GM12878 (cell line): Measurements from ENCODE around the gene CACNA2D3. TPM values are rescaled to one million over a fixed set of nuclear protein-coding genes. Genes with fewer than 3 reads are reported as not detected.

Source experiments
- ATAC-seq: fragments of 200-7000 bp; cut with Tn5 transposase; 3 replicates; pipeline ENCODE4 v1.9.1; 2020; ENCODE audit warnings: mild to moderate bottlenecking, moderate library complexity
- BruUV-seq: library from RNA; stranded (reverse); fragments of 400-500 nt; replicated peaks from 2 replicates; lab custom pipeline; 2021; lab: Mats Ljungman, UMichigan
- CTCF ChIA-PET: fragments of 300-600 bp; sonication (Branson Sonifier 250); formaldehyde crosslinking; extraction: SDS; loops from one replicate; lab custom pipeline; 2021; ENCODE audit warnings: inconsistent platforms; lab: Yijun Ruan, JAX
- POLR2A ChIA-PET: fragments of 350-600 bp; formaldehyde crosslinking; extraction: SDS; loops from one replicate; lab custom pipeline; 2021; ENCODE audit warnings: inconsistent platforms; lab: Charles Lee
- RAD21 ChIA-PET: fragments of 300-600 bp; sonication (Branson Sonifier 250); formaldehyde crosslinking; loops from one replicate; lab custom pipeline; 2023; ENCODE audit warnings: antibody characterized with exemption; ENCODE audit not compliant: unreplicated experiment; lab: Charles Lee
- SMC1A ChIA-PET: fragments of 300-600 bp; sonication (Branson Sonifier 250); formaldehyde crosslinking; loops from one replicate; lab custom pipeline; 2023; ENCODE audit not compliant: unreplicated experiment, uncharacterized antibody; lab: Charles Lee
- DNase-seq: peaks from one replicate; pipeline ENCODE4 v3.0.0-alpha.2; 2011; ENCODE audit warnings: low read depth, low spot score
- FAIRE-seq: peaks from 3 replicates; lab custom pipeline; 2011; peaks lifted over from hg19 to GRCh38; lab: Jason Lieb, UNC
- H2AFZ ChIP-seq: 2 replicates; pipeline ENCODE4 v1.6.0; 2011; ENCODE audit warnings: low read depth, low read length, control low read depth; ENCODE audit not compliant: control insufficient read depth
- H3K27ac ChIP-seq: 2 replicates; pipeline ENCODE4 v1.5.1; 2011; ENCODE audit warnings: control low read depth; ENCODE audit not compliant: control insufficient read depth, insufficient read depth
- H3K27me3 ChIP-seq, 2 experiments: replicated peaks in 1 of 2; 2 replicates each; pipeline versions ENCODE4 v1.6.0 to v1.6.1; 2011; ENCODE audit warnings: low read length in 1 of 2; ENCODE audit not compliant: control insufficient read depth in 2 of 2, insufficient read depth in 2 of 2
- H3K36me3 ChIP-seq, 2 experiments: 2 replicates each; pipeline ENCODE4 v1.5.1; 2011; ENCODE audit warnings: low read length in 1 of 2; ENCODE audit not compliant: control insufficient read depth in 2 of 2, insufficient read depth in 2 of 2
- H3K4me1 ChIP-seq: 2 replicates; pipeline ENCODE4 v1.6.1; 2011; ENCODE audit warnings: mild to moderate bottlenecking, low read length, moderate library complexity, mixed read lengths; ENCODE audit not compliant: control insufficient read depth, insufficient read depth
- H3K4me2 ChIP-seq: 2 replicates; pipeline ENCODE4 v1.6.0; 2011; ENCODE audit warnings: control low read depth; ENCODE audit not compliant: control insufficient read depth, insufficient read depth
- H3K4me3 ChIP-seq: fragments of 200-600 bp; sonication (generic); 2 replicates; pipeline ENCODE4 v1.5.1; 2016
- H3K79me2 ChIP-seq: 2 replicates; pipeline ENCODE4 v1.6.0; 2011; ENCODE audit warnings: low read length; ENCODE audit not compliant: control insufficient read depth, insufficient read depth
- H3K9ac ChIP-seq: 2 replicates; pipeline ENCODE4 v1.8.0; 2011; ENCODE audit warnings: low read length, control low read depth, mixed read lengths; ENCODE audit not compliant: control insufficient read depth, insufficient read depth
- H3K9me3 ChIP-seq: replicated peaks from 3 replicates; pipeline ENCODE4 v1.5.1; 2011; ENCODE audit warnings: mild to moderate bottlenecking, low read length; ENCODE audit not compliant: control insufficient read depth, insufficient read depth
- H4K20me1 ChIP-seq: 2 replicates; pipeline ENCODE4 v1.6.0; 2011; ENCODE audit not compliant: control insufficient read depth, insufficient read depth
- IRF5 ChIP-seq: fragments of 450-650 bp; IDR thresholded peaks from 2 replicates; pipeline ENCODE4 v1.6.1; 2017; ENCODE audit warnings: borderline replicate concordance
- JUNB ChIP-seq: IDR thresholded peaks from 2 replicates; pipeline ENCODE4 v1.6.1; 2016; ENCODE audit warnings: antibody characterized with exemption, mild to moderate bottlenecking
- NFIC ChIP-seq: IDR thresholded peaks from 2 replicates; pipeline ENCODE4 v1.6.1; 2012; ENCODE audit warnings: low read depth, mild to moderate bottlenecking, inconsistent platforms, low read length, moderate library complexity
- POLR2A ChIP-seq: IDR thresholded peaks from 2 replicates; pipeline ENCODE4 v1.6.1; 2011; ENCODE audit warnings: low read depth, mild to moderate bottlenecking, low read length
- POU2F2 ChIP-seq: IDR thresholded peaks from 3 replicates; pipeline ENCODE4 v1.6.1; 2011; ENCODE audit warnings: low read depth, mild to moderate bottlenecking, low read length, borderline replicate concordance
- RELB ChIP-seq: fragments of 450-650 bp; IDR thresholded peaks from 2 replicates; pipeline ENCODE4 v1.6.1; 2017; ENCODE audit warnings: low read depth, mild to moderate bottlenecking, moderate library complexity
- SREBF1 ChIP-seq: IDR thresholded peaks from 2 replicates; pipeline ENCODE4 v1.6.1; 2012; ENCODE audit warnings: mild to moderate bottlenecking, low read length
- WGBS: methylation state at CpG from one replicate; pipeline ENCODE4 v1.1.6; 2016; ENCODE audit warnings: low lambda C conversion rate; ENCODE audit not compliant: insufficient replicate concordance, insufficient coverage; ENCODE audit errors: missing lambda C conversion rate; 5-methylcytosine and 5-hydroxymethylcytosine counted together
- in situ Hi-C: fragments of 300-500 bp; cut with MboI; formaldehyde crosslinking; loops from 9 replicates; pipeline ENCODE4 v1.14.3; 2018; ENCODE audit warnings: mixed read lengths
- intact Hi-C: fragments of 100-400 bp; cut with micrococcal nuclease; formaldehyde crosslinking; loops from one replicate; pipeline ENCODE4 v1.14.2; 2022; ENCODE audit not compliant: unreplicated experiment
- polyA plus RNA-seq, 11 experiments: library from polyadenylated mRNA; depleted of rRNA in 4 of 11; unstranded in 6 of 11; stranded (reverse) in 5 of 11; fragments of >200 nt; fragmentation: Nextera tagmentation in 4 of 11; fragmentation: Illumina TruSeq in 1 of 11; extraction: Ambion mirVana in 4 of 11; extraction: Trizol in 1 of 11; gene quantifications; 1 replicate in 1 of 11; 2 replicates in 10 of 11; pipeline versions ENCODE4 v1.2.1 to v1.2.3, GENCODE V29; 2011 to 2016; ENCODE audit warnings: inconsistent platforms in 2 of 11, missing spikeins in 2 of 11, low read depth in 1 of 11
- total RNA-seq, 4 experiments: library from RNA; depleted of rRNA in 3 of 4; stranded (reverse); fragments of >200 nt in 3 of 4; fragmentation: Illumina TruSeq in 1 of 4; extraction: Trizol in 1 of 4; gene quantifications; 2 replicates each; pipeline versions ENCODE4 v1.2.1 to v1.2.3, GENCODE V29; 2013 to 2021
- TF ChIP-seq, protein P1 (sequence below): IDR thresholded peaks from 2 replicates; pipeline ENCODE4 v1.6.1; 2011; ENCODE audit warnings: borderline replicate concordance, low read depth, mild to moderate bottlenecking, moderate library complexity, mixed read lengths, low read length; ENCODE audit not compliant: insufficient read depth; ENCODE audit errors: extremely low read length
- TF ChIP-seq, protein P2 (sequence below): IDR thresholded peaks from 2 replicates; pipeline ENCODE4 v1.6.1; 2012; ENCODE audit warnings: low read depth, low read length, improper control_type of control experiment
- TF ChIP-seq, protein P3 (sequence below): fragments of 450-650 bp; IDR thresholded peaks from 2 replicates; pipeline ENCODE4 v1.6.1; 2018; ENCODE audit warnings: borderline replicate concordance, mild to moderate bottlenecking; ENCODE audit not compliant: partially characterized antibody

The CACNA2D3 gene
- total and polyA plus RNA-seq, 10 of the 15 experiments (the other 5 are each of a cell fraction or from before 2014, with no cell fraction given), result not detected

DNA sequence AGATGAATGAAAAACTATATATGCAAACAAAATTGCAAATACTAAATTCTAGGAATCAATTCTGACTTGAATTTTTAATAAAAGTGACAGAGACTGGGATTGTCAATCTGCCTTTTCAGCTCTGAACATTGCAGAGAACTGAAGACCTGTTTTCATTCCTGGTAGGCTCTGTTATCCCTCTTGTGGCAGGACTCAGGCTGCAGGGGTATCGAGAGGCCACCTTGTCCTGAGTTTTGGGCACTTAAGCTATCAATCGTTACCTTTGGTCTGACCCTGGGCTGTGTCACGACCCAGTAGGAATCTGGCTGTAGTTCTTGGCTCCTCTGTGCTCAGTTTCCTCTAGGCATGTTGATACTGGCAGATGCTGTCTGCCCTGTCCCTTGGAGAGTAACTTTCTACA lies 238.0 kb downstream of the CACNA2D3 start:
- H3K4me1 ChIP-seq, result no peaks in the 10 kb centered on the region
- H3K4me3 ChIP-seq, result no peak overlapping the region
- RAD21 ChIA-PET, result no interaction called here
- no peak for DNase-seq
- in situ Hi-C loops, result no loop called here
- ATAC-seq, result no peak
- no TSS peak for BruUV-seq
- WGBS, result 0% methylated on average over 3 of the region's 3 CpGs
- no peaks in the 10 kb centered on the region for H4K20me1 ChIP-seq
- no peak overlapping the region for H3K9ac ChIP-seq
- FAIRE-seq, result no peak
- H2AFZ ChIP-seq, result no peak overlapping the region
- TF ChIP-seq JUNB (no peak), SREBF1 (no peak)
- TF ChIP-seq, protein P1, sequence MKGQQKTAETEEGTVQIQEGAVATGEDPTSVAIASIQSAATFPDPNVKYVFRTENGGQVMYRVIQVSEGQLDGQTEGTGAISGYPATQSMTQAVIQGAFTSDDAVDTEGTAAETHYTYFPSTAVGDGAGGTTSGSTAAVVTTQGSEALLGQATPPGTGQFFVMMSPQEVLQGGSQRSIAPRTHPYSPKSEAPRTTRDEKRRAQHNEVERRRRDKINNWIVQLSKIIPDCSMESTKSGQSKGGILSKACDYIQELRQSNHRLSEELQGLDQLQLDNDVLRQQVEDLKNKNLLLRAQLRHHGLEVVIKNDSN, result no peak
- H3K27me3 ChIP-seq, result no peaks in the 10 kb centered on the region
- CTCF ChIA-PET, result no interaction called here
- H3K27ac ChIP-seq, result no peak overlapping the region
- SMC1A ChIA-PET, result no interaction called here
- intact Hi-C loops, result no loop called here
- POLR2A ChIA-PET, result no interaction called here
- H3K36me3 ChIP-seq, result no peaks in the 10 kb centered on the region
- no peaks in the 10 kb centered on the region for H3K79me2 ChIP-seq
- no peaks in the 10 kb centered on the region for H3K9me3 ChIP-seq
- H3K4me2 ChIP-seq, result no peak overlapping the region

GRCh38 chr3:54361746-54362283 lies 239.5 kb downstream of the CACNA2D3 start:
- no TSS peak for BruUV-seq
- Histone ChIP-seq H3K27me3 (peaks cover 0 to 2% of the 10 kb centered on the region in 2 experiments; a peak in 1 of 4 replicates), H3K4me2 (no peak overlapping the region), H3K4me1 (no peaks in the 10 kb centered on the region), H3K9me3 (no peaks in the 10 kb centered on the region), H3K4me3 (no peak overlapping the region), H3K79me2 (no peaks in the 10 kb centered on the region), H2AFZ (no peak overlapping the region), H3K36me3 (no peaks in the 10 kb centered on the region), H4K20me1 (no peaks in the 10 kb centered on the region), H3K27ac (no peak overlapping the region), H3K9ac (no peak overlapping the region)
- intact Hi-C loops, result no loop called here
- SMC1A ChIA-PET, result interaction anchor here (0.9 kb wide), 1 partner anchor 12 kb away, joined by 3 read pairs; no protein-coding TSS in a partner anchor
- RAD21 ChIA-PET, result no interaction called here
- no peak for TF ChIP-seq POLR2A
- TF ChIP-seq IRF5, result no peak
- TF ChIP-seq POU2F2, result no peak
- TF ChIP-seq, protein P2, sequence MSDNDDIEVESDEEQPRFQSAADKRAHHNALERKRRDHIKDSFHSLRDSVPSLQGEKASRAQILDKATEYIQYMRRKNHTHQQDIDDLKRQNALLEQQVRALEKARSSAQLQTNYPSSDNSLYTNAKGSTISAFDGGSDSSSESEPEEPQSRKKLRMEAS, result no peak
- no peak for TF ChIP-seq NFIC
- TF ChIP-seq RELB, result no peak
- TF ChIP-seq, protein P3, sequence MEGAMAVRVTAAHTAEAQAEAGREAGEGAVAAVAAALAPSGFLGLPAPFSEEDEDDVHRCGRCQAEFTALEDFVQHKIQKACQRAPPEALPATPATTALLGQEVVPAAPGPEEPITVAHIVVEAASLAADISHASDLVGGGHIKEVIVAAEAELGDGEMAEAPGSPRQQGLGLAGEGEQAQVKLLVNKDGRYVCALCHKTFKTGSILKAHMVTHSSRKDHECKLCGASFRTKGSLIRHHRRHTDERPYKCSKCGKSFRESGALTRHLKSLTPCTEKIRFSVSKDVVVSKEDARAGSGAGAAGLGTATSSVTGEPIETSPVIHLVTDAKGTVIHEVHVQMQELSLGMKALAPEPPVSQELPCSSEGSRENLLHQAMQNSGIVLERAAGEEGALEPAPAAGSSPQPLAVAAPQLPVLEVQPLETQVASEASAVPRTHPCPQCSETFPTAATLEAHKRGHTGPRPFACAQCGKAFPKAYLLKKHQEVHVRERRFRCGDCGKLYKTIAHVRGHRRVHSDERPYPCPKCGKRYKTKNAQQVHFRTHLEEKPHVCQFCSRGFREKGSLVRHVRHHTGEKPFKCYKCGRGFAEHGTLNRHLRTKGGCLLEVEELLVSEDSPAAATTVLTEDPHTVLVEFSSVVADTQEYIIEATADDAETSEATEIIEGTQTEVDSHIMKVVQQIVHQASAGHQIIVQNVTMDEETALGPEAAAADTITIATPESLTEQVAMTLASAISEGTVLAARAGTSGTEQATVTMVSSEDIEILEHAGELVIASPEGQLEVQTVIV, result no peak
- POLR2A ChIA-PET, result no interaction called here
- ATAC-seq, result no peak
- CTCF ChIA-PET, result no interaction called here
- 45% methylated on average over 7 of the region's 7 CpGs for WGBS
- DNase-seq, result no peak
- in situ Hi-C loops, result no loop called here
- no peak for FAIRE-seq
